NCI-H128 (cell line): ENCODE measurements around the gene EPM2AIP1.
"Not testable (repeated sequence)": the region's sequence is repeated elsewhere in the genome, so short reads cannot be mapped to it uniquely, and the experiment has no call there.

Experiments used
- DNase-seq: peaks from one replicate; lab custom pipeline; 2025; ENCODE audit not compliant: unreplicated experiment; lab: John Stamatoyannopoulos, UW

The EPM2AIP1 gene

GRCh38 chr3:36992806-36993325 is at the start of gene EPM2AIP1:
Gene EPM2AIP1 (minus strand): TSS chr3:36993131. CDS start chr3:36993077, 54 bp downstream.
- no peak for DNase-seq

- not testable (repeated sequence) for DNase-seq
Measured at GRCh38 chr3:37042712-37043111, 49.8 kb upstream of the EPM2AIP1 start.

- no peak for DNase-seq
Measured at GRCh38 chr3:37041546-37042195, 48.7 kb upstream of the EPM2AIP1 start.

- no peak for DNase-seq
Measured at GRCh38 chr3:37040231-37040630, 47.3 kb upstream of the EPM2AIP1 start.

- no peak for DNase-seq
Measured at GRCh38 chr3:37039161-37039846, 46.4 kb upstream of the EPM2AIP1 start.

- DNase-seq = no peak
Measured at GRCh38 chr3:37037352-37037751, 44.4 kb upstream of the EPM2AIP1 start.

GRCh38 chr3:37032961-37033360 is 40.0 kb upstream of the EPM2AIP1 start:
- no peak for DNase-seq

GRCh38 chr3:37031096-37031682 is 38.3 kb upstream of the EPM2AIP1 start:
- no peak for DNase-seq

GRCh38 chr3:37030588-37030987 is 37.7 kb upstream of the EPM2AIP1 start:
- no peak for DNase-seq

- DNase-seq = no peak
Measured at GRCh38 chr3:37029516-37030163, 36.7 kb upstream of the EPM2AIP1 start.

GRCh38 chr3:37029111-37029510 is 36.2 kb upstream of the EPM2AIP1 start:
- no peak for DNase-seq

GRCh38 chr3:37028329-37028728 is 35.4 kb upstream of the EPM2AIP1 start:
- DNase-seq = no peak

- DNase-seq = no peak
Measured at GRCh38 chr3:37026851-37027250, 33.9 kb upstream of the EPM2AIP1 start.

GRCh38 chr3:37025561-37026335 is 32.8 kb upstream of the EPM2AIP1 start:
- no peak for DNase-seq

GRCh38 chr3:37024820-37025405 is 32.0 kb upstream of the EPM2AIP1 start:
- DNase-seq = no peak

GRCh38 chr3:37024092-37024491 is 31.2 kb upstream of the EPM2AIP1 start:
- DNase-seq = no peak

- no peak for DNase-seq
Measured at GRCh38 chr3:37017683-37018082, 24.8 kb upstream of the EPM2AIP1 start.

- DNase-seq = no peak
Measured at GRCh38 chr3:37016903-37017302, 24.0 kb upstream of the EPM2AIP1 start.

GRCh38 chr3:37015642-37016041 is 22.7 kb upstream of the EPM2AIP1 start:
- DNase-seq = no peak

GRCh38 chr3:37014620-37015019 is 21.7 kb upstream of the EPM2AIP1 start:
- DNase-seq = no peak
